Measurements from ENCODE around the gene WDR49. TPM values are rescaled to one million over a fixed set of nuclear protein-coding genes. Genes with fewer than 3 reads are reported as not detected.

The WDR49 gene
- total RNA-seq, 1 donor from 2014 or later: not detected

DNA sequence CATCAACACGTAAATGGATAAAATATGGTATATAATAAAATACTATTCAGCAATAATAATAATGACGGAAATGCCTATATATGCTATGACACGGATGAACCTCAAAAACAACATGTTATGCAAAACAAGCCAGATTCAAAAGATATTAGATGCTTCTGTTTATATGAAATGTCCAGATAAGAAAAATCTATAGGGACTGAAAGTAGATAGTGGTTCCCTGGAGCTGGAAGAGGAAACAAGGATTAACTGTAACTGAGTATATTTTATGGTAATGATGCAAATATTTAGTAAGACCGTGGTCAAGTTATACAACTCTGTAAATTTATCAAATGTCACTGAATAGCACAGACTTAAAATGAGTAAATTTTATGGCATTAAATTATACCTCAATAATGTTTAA, 25.8 kb upstream of the WDR49 start:
- H3K27ac ChIP-seq: no peak overlapping the region
- no peak overlapping the region for H3K9ac ChIP-seq
- no peaks in the 10 kb centered on the region for H4K20me1 ChIP-seq (ENCODE audit: low read depth)
- DNase-seq (ENCODE audit: low spot score): no peak
- no peaks in the 10 kb centered on the region for H3K27me3 ChIP-seq
- Mint-ChIP-seq H3K27me3 (ENCODE audit: insufficient read depth, low read depth) (no peaks in the 10 kb centered on the region), H3K4me1 (no peaks in the 10 kb centered on the region), H3K4me3 (no peak overlapping the region), H3K9me3 (peaks cover 23% of the 10 kb centered on the region), H3K36me3 (peaks cover 39% of the 10 kb centered on the region), H3K27ac (no peak overlapping the region)
- peaks cover 17% of the 10 kb centered on the region for H3K9me3 ChIP-seq (ENCODE audit: low read depth)
- H3K4me3 ChIP-seq: no peak overlapping the region
- no peaks in the 10 kb centered on the region for H3K79me2 ChIP-seq (ENCODE audit: low read depth)
- H2AFZ ChIP-seq (replicated peaks): no peak overlapping the region
- TF ChIP-seq EZH2 (IDR thresholded peaks at IDR 0.05) (no peak), EZH2phosphoT487 (IDR thresholded peaks at IDR 0.05) (no peak)
- TF ChIP-seq, protein P1, sequence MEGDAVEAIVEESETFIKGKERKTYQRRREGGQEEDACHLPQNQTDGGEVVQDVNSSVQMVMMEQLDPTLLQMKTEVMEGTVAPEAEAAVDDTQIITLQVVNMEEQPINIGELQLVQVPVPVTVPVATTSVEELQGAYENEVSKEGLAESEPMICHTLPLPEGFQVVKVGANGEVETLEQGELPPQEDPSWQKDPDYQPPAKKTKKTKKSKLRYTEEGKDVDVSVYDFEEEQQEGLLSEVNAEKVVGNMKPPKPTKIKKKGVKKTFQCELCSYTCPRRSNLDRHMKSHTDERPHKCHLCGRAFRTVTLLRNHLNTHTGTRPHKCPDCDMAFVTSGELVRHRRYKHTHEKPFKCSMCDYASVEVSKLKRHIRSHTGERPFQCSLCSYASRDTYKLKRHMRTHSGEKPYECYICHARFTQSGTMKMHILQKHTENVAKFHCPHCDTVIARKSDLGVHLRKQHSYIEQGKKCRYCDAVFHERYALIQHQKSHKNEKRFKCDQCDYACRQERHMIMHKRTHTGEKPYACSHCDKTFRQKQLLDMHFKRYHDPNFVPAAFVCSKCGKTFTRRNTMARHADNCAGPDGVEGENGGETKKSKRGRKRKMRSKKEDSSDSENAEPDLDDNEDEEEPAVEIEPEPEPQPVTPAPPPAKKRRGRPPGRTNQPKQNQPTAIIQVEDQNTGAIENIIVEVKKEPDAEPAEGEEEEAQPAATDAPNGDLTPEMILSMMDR (IDR thresholded peaks at IDR 0.05): no peak
- no peak overlapping the region for H3K4me2 ChIP-seq
- peaks cover 18% of the 10 kb centered on the region for H3K36me3 ChIP-seq
- H3K4me1 ChIP-seq: no peaks in the 10 kb centered on the region
- no peaks in the 10 kb centered on the region for H3F3A ChIP-seq (ENCODE audit: low read depth)

DNA sequence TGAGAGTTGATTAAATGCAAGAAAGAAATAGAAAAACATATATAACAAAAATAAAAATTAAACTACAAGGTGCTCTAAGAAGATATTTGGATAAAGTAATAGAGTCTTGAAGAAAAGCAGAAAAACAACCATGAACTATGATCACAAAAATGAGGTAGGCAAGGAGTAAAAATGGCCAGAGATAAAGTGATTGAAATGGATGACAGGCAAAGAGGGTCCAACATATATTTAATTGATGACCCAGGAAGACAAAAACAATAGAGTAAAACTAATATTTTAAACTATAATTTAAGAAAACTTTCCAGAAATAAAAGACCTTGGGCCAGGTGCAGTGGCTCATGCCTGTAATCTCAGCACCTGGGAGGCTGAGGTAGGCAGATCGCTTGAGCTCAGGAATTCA, 22.1 kb upstream of the WDR49 start:
- peaks cover 17% of the 10 kb centered on the region for H3K9me3 ChIP-seq (ENCODE audit: low read depth)
- peaks cover 26% of the 10 kb centered on the region for H3K9me3 Mint-ChIP-seq
- H3F3A ChIP-seq (ENCODE audit: low read depth): no peaks in the 10 kb centered on the region
- no peak overlapping the region for H2AFZ ChIP-seq (replicated peaks)
- no peaks in the 10 kb centered on the region for H3K79me2 ChIP-seq (ENCODE audit: low read depth)
- H3K4me3 Mint-ChIP-seq: no peak overlapping the region
- H3K36me3 Mint-ChIP-seq: peaks cover 51% of the 10 kb centered on the region
- H3K27ac ChIP-seq: no peak overlapping the region
- no peak overlapping the region for H3K4me2 ChIP-seq
- H3K9ac ChIP-seq: no peak overlapping the region
- no peaks in the 10 kb centered on the region for H3K4me1 ChIP-seq
- no peak overlapping the region for H3K4me3 ChIP-seq
- DNase-seq (ENCODE audit: low spot score): no peak
- H3K27me3 Mint-ChIP-seq (ENCODE audit: insufficient read depth, low read depth): no peaks in the 10 kb centered on the region
- H4K20me1 ChIP-seq (ENCODE audit: low read depth): no peaks in the 10 kb centered on the region
- H3K4me1 Mint-ChIP-seq: no peaks in the 10 kb centered on the region
- no peak for TF ChIP-seq EZH2phosphoT487 (IDR thresholded peaks at IDR 0.05)
- TF ChIP-seq, protein P1 (IDR thresholded peaks at IDR 0.05): no peak
- TF ChIP-seq EZH2 (IDR thresholded peaks at IDR 0.05): no peak
- peaks cover 18% of the 10 kb centered on the region for H3K36me3 ChIP-seq
- H3K27me3 ChIP-seq: no peaks in the 10 kb centered on the region
- no peak overlapping the region for H3K27ac Mint-ChIP-seq

DNA sequence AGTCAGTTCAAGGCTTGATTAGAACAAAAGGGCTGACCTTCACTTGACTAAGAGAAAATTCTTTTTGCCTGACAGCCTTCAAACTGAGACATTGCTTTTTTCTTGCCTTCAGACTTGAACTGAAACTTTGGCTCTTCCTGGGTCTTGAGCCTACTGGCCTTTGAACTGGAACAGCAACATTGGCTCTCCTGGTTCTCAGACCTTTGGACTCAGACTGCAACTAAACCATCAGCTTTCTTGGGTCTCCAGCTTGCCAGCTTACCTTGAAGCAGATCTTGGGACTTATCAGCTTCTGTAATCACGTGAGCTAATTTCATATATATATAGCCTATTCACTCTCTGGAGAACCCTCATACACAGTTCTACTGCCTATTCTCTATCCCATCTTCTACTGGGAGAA, 19.5 kb upstream of the WDR49 start:
- peaks cover 17% of the 10 kb centered on the region for H3K9me3 ChIP-seq (ENCODE audit: low read depth)
- H3K79me2 ChIP-seq (ENCODE audit: low read depth): no peaks in the 10 kb centered on the region
- TF ChIP-seq, protein P1 (IDR thresholded peaks at IDR 0.05): no peak
- TF ChIP-seq EZH2 (IDR thresholded peaks at IDR 0.05) (no peak), EZH2phosphoT487 (IDR thresholded peaks at IDR 0.05) (no peak)
- Mint-ChIP-seq H3K27me3 (ENCODE audit: insufficient read depth, low read depth) (no peaks in the 10 kb centered on the region), H3K27ac (no peak overlapping the region), H3K9me3 (peaks cover 26% of the 10 kb centered on the region), H3K36me3 (peaks cover 48% of the 10 kb centered on the region), H3K4me1 (no peaks in the 10 kb centered on the region), H3K4me3 (no peak overlapping the region)
- H3K4me2 ChIP-seq: no peak overlapping the region
- no peaks in the 10 kb centered on the region for H4K20me1 ChIP-seq (ENCODE audit: low read depth)
- H2AFZ ChIP-seq (replicated peaks): no peak overlapping the region
- H3F3A ChIP-seq (ENCODE audit: low read depth): no peaks in the 10 kb centered on the region
- peaks cover 18% of the 10 kb centered on the region for H3K36me3 ChIP-seq
- no peak overlapping the region for H3K9ac ChIP-seq
- no peak overlapping the region for H3K4me3 ChIP-seq
- H3K27ac ChIP-seq: no peak overlapping the region
- no peaks in the 10 kb centered on the region for H3K27me3 ChIP-seq
- DNase-seq (ENCODE audit: low spot score): no peak
- H3K4me1 ChIP-seq: no peaks in the 10 kb centered on the region
